ENCODE data around the gene AGPAT3.

The AGPAT3 gene

GRCh38 chr21:44003307-44003966 lies 138.4 kb downstream of the AGPAT3 start:
- DNase-seq = no peak

- DNase-seq = no peak
Measured at GRCh38 chr21:44005071-44005470, 140.0 kb downstream of the AGPAT3 start.

- no peak for DNase-seq
Measured at GRCh38 chr21:44005593-44005992, 140.6 kb downstream of the AGPAT3 start.

GRCh38 chr21:44006017-44006619 lies 141.1 kb downstream of the AGPAT3 start:
- DNase-seq = no peak

GRCh38 chr21:44006656-44007055 lies 141.6 kb downstream of the AGPAT3 start:
- DNase-seq = no peak

- DNase-seq = no peak
Measured at GRCh38 chr21:44010429-44010828, 145.4 kb downstream of the AGPAT3 start.

GRCh38 chr21:44011123-44011522 lies 146.1 kb downstream of the AGPAT3 start:
- no peak for DNase-seq

GRCh38 chr21:44011579-44012473 lies 146.8 kb downstream of the AGPAT3 start, which contains the start of gene TRAPPC10:
Gene TRAPPC10, plus strand, starts transcription at chr21:44012309. Its CDS starts 185 bp downstream, at chr21:44012494.
- DNase-seq = peak; percentile 67 to 81

- peak; percentile 22 to 51 for DNase-seq
Measured at GRCh38 chr21:44012474-44013379, 147.7 kb downstream of the AGPAT3 start.

GRCh38 chr21:44013380-44014088 lies 148.5 kb downstream of the AGPAT3 start:
- peak in 1 of 2 experiments; percentile 6 for DNase-seq

GRCh38 chr21:44017601-44018000 lies 152.6 kb downstream of the AGPAT3 start:
- no peak for DNase-seq

GRCh38 chr21:44018127-44018526 lies 153.1 kb downstream of the AGPAT3 start:
- no peak for DNase-seq

GRCh38 chr21:44018813-44019567 lies 154.0 kb downstream of the AGPAT3 start:
- DNase-seq = peak in 1 of 2 experiments; percentile 16

- peak in 1 of 2 experiments; percentile 7 for DNase-seq
Measured at GRCh38 chr21:44019568-44019958, 154.5 kb downstream of the AGPAT3 start.

GRCh38 chr21:44020551-44020950 lies 155.5 kb downstream of the AGPAT3 start:
- DNase-seq = peak in 1 of 2 experiments; percentile 82

- DNase-seq = peak; percentile 58 to 67
Measured at GRCh38 chr21:44021064-44021463, 156.0 kb downstream of the AGPAT3 start.

GRCh38 chr21:44024257-44024656 lies 159.2 kb downstream of the AGPAT3 start:
- no peak for DNase-seq

- DNase-seq = no peak
Measured at GRCh38 chr21:44024887-44025353, 159.9 kb downstream of the AGPAT3 start.

GRCh38 chr21:44027607-44028286 lies 162.7 kb downstream of the AGPAT3 start:
- DNase-seq = no peak

GRCh38 chr21:44028287-44028659 lies 163.2 kb downstream of the AGPAT3 start:
- DNase-seq = no peak

All from NCI-H524 (cell line).